Upper lobe of left lung (tissue), 4 donors: ENCODE data around the gene CRYGB.

Experiments
- CTCF ChIP-seq, 6 experiments: fragments of 450-650 bp in 4 of 6; fragments of 200-600 bp in 2 of 6; sonication (generic) in 2 of 6; IDR thresholded peaks; one replicate each; pipeline ENCODE4 v1.5.1; 2016 to 2019; ENCODE audit warnings: antibody characterized with exemption in 6 of 6
- POLR2AphosphoS5 ChIP-seq, 2 donors: sonication (generic); formaldehyde crosslinking; IDR thresholded peaks; one replicate each; pipeline ENCODE4 v1.5.1; 2017; ENCODE audit warnings: antibody characterized with exemption in 2 of 2

GRCh38 chr2:208183526-208183925 is 37.6 kb upstream of the CRYGB start:
- TF ChIP-seq CTCF (IDR thresholded peaks at IDR 0.05), result no peak
- TF ChIP-seq POLR2AphosphoS5 (IDR thresholded peaks at IDR 0.05), result no peak
